ENCODE data around the gene CCDC40.

- no peak for TF ChIP-seq EZH2 (IDR thresholded peaks at IDR 0.05; ENCODE audit: low read depth)
- no peak for TF ChIP-seq CTCF (conservative IDR thresholded peaks at IDR 0.05)
Observed at GRCh38 chr17:80026359-80027042, 9.9 kb upstream of the CCDC40 start.
